CD14-positive monocyte (primary cell): ENCODE data around the gene OR13C4. TPM values are rescaled to one million over a fixed set of nuclear protein-coding genes. Genes with fewer than 3 reads are reported as not detected.

ENCODE experiments used
- DNase-seq, 3 donors: peaks; one replicate each; pipeline ENCODE4 v3.0.0-alpha.2; 2011 to 2022
- H2AFZ ChIP-seq: 2 replicates; pipeline ENCODE4 v1.6.0; 2012; ENCODE audit warnings: mild to moderate bottlenecking, low read depth, low read length, inconsistent platforms; ENCODE audit not compliant: insufficient read depth, poor library complexity, severe bottlenecking
- H3K27ac ChIP-seq, 2 donors: 1 replicate in 1 of 2; 2 replicates in 1 of 2; pipeline ENCODE4 v1.5.1; 2012 to 2013; ENCODE audit warnings: low read length in 2 of 2, control low read depth in 1 of 2, inconsistent platforms in 1 of 2, low read depth in 1 of 2, mild to moderate bottlenecking in 1 of 2
- H3K27me3 ChIP-seq, 2 donors: one replicate each; pipeline versions ENCODE4 v1.6.0 to v1.6.1; 2011 to 2013; ENCODE audit warnings: low read length in 2 of 2; ENCODE audit not compliant: control insufficient read depth in 2 of 2, insufficient read depth in 2 of 2
- H3K36me3 ChIP-seq, 2 donors: replicated peaks in 1 of 2; 1 replicate in 1 of 2; 2 replicates in 1 of 2; pipeline versions ENCODE4 v1.5.1 to v1.6.1; 2012 to 2013; ENCODE audit warnings: low read length in 2 of 2, control low read depth in 1 of 2, inconsistent platforms in 1 of 2, mild to moderate bottlenecking in 1 of 2; ENCODE audit not compliant: insufficient read depth in 2 of 2, control insufficient read depth in 1 of 2
- H3K4me1 ChIP-seq, 2 donors: 1 replicate in 1 of 2; 2 replicates in 1 of 2; pipeline versions ENCODE4 v1.5.1 to v1.6.1; 2012 to 2013; ENCODE audit warnings: low read length in 2 of 2, control low read depth in 1 of 2, inconsistent platforms in 1 of 2, mild to moderate bottlenecking in 1 of 2, moderate library complexity in 1 of 2; ENCODE audit not compliant: insufficient read depth in 2 of 2, control insufficient read depth in 1 of 2
- H3K4me2 ChIP-seq: replicated peaks from 2 replicates; pipeline ENCODE3; 2012; ENCODE audit warnings: low read length, moderate library complexity, mild to moderate bottlenecking; ENCODE audit not compliant: poor library complexity, severe bottlenecking; ENCODE audit errors: extremely low read depth
- H3K4me3 ChIP-seq, 3 experiments: fragments of 200-600 bp in 1 of 3; sonication (generic) in 1 of 3; replicated peaks in 1 of 3; 1 replicate in 2 of 3; 2 replicates in 1 of 3; pipeline ENCODE4 v1.5.1; 2011 to 2013; ENCODE audit warnings: low read length in 3 of 3, mild to moderate bottlenecking in 3 of 3, control low read depth in 2 of 3, low read depth in 2 of 3, inconsistent platforms in 1 of 3, moderate library complexity in 1 of 3
- H3K79me2 ChIP-seq: 2 replicates; pipeline ENCODE4 v1.6.0; 2012; ENCODE audit warnings: mild to moderate bottlenecking, control low read depth, inconsistent platforms, low read length, moderate library complexity; ENCODE audit not compliant: insufficient read depth
- H3K9ac ChIP-seq: 2 replicates; pipeline ENCODE4 v1.6.0; 2017; ENCODE audit warnings: low read length, mild to moderate bottlenecking; ENCODE audit not compliant: insufficient read depth, poor library complexity, severe bottlenecking
- H3K9me3 ChIP-seq, 2 donors: replicated peaks in 1 of 2; 1 replicate in 1 of 2; 2 replicates in 1 of 2; pipeline versions ENCODE4 v1.5.1 to v1.6.1; 2012 to 2013; ENCODE audit warnings: low read length in 2 of 2, control low read depth in 1 of 2; ENCODE audit not compliant: control insufficient read depth in 1 of 2, insufficient read depth in 1 of 2
- H4K20me1 ChIP-seq: 2 replicates; pipeline ENCODE4 v1.6.0; 2012; ENCODE audit warnings: mild to moderate bottlenecking, low read length, control low read depth, moderate library complexity; ENCODE audit not compliant: insufficient read depth
- H3K27ac Mint-ChIP-seq, 7 donors: one replicate each; pipeline ENCODE4 v1.8.0; 2020; ENCODE audit warnings: mild to moderate bottlenecking in 7 of 7, mixed read lengths in 7 of 7, moderate library complexity in 6 of 7, inconsistent platforms in 2 of 7
- H3K27me3 Mint-ChIP-seq, 3 donors: one replicate each; pipeline ENCODE4 v1.8.0; 2021 to 2022; ENCODE audit warnings: low read depth in 3 of 3, mild to moderate bottlenecking in 3 of 3, mixed read lengths in 3 of 3, moderate library complexity in 3 of 3, inconsistent platforms in 1 of 3
- H3K36me3 Mint-ChIP-seq, 2 donors: one replicate each; pipeline ENCODE4 v1.8.0; 2020; ENCODE audit warnings: mixed read lengths in 2 of 2, inconsistent platforms in 1 of 2, mild to moderate bottlenecking in 1 of 2
- H3K4me1 Mint-ChIP-seq: one replicate; pipeline ENCODE4 v1.8.0; 2020; ENCODE audit warnings: mild to moderate bottlenecking, mixed read lengths
- H3K4me3 Mint-ChIP-seq, 2 donors: one replicate each; pipeline ENCODE4 v1.8.0; 2020; ENCODE audit warnings: mild to moderate bottlenecking in 2 of 2, mixed read lengths in 2 of 2, moderate library complexity in 1 of 2
- H3K9me3 Mint-ChIP-seq, 7 donors: one replicate each; pipeline ENCODE4 v1.8.0; 2020 to 2022; ENCODE audit warnings: mixed read lengths in 7 of 7, mild to moderate bottlenecking in 6 of 7, moderate library complexity in 6 of 7, inconsistent platforms in 2 of 7
- CTCF ChIP-seq: fragments of 200-600 bp; IDR thresholded peaks from one replicate; pipeline ENCODE4 v1.8.0; 2022; ENCODE audit warnings: antibody characterized with exemption, mild to moderate bottlenecking
- WGBS: methylation state at CpG from one replicate; pipeline ENCODE4 v1.1.5; 2013; ENCODE audit warnings: missing lambda C conversion rate; ENCODE audit not compliant: insufficient coverage; 5-methylcytosine and 5-hydroxymethylcytosine counted together
- intact Hi-C, 2 donors: fragments of 100-400 bp; cut with micrococcal nuclease; formaldehyde crosslinking; loops; one replicate each; pipeline versions ENCODE4 v1.15.0 to v1.15.1; 2023
- polyA minus RNA-seq: library from RNA; depleted of rRNA, polyadenylated mRNA; stranded (reverse); fragments of >200 nt; gene quantifications from 2 replicates; pipeline ENCODE4 v1.2.3, GENCODE V29; 2012
- polyA plus RNA-seq, 3 donors: library from polyadenylated mRNA; depleted of rRNA in 1 of 3; unstranded in 2 of 3; stranded (reverse) in 1 of 3; fragments of 300-500 nt in 2 of 3; fragments of >200 nt in 1 of 3; fragmentation: Illumina TruSeq in 2 of 3; gene quantifications; 1 replicate in 2 of 3; 2 replicates in 1 of 3; pipeline ENCODE4 v1.2.3, GENCODE V29; 2012 to 2021
- total RNA-seq, 12 experiments: library from RNA in 1 of 12; stranded (reverse) in 1 of 12; fragments of 120-200 nt in 1 of 12; gene quantifications; one replicate each; pipeline ENCODE4 v1.2.4 and lab custom pipeline; 2013 to 2026; ENCODE audit warnings: mixed read lengths in 6 of 12, inconsistent platforms in 1 of 12

Gene OR13C4
- not detected for total RNA-seq (2013)
- not detected for polyA plus RNA-seq
- polyA minus RNA-seq = not detected in 2 replicates
- total RNA-seq (lab: John Stamatoyannopoulos, UW) = 0 to 0.90 (median 0) reads per million in 11 experiments

DNA sequence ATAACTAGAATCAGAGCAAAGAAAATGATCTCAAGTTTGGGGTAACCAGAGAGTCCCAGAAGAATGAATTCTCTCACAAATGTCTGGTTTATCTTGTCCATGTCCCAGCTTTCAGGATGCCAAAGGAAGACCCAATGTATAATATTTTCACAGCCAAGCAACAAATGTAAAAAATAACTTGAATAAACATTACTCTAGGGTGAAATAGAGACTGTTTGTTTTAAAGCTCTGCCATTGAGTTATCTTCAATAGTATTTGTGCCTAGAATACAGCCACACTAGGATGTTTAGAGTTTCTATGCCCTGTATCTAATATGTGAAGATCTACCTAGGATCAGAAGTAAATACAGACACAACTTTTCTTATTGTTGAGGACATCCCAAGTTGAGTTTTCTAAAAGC is at the start of gene OR13C4:
TSS of gene OR13C4 (minus strand) at position 101 of the 400 bp plus-strand sequence. CDS start at position 101, 0 bp downstream.
- intact Hi-C loops = no loop called here
- Mint-ChIP-seq H3K27ac (no peak within 1 kb of the TSS), H3K9me3 (peaks cover 0 to 7% (median 3%) of the 10 kb centered on the region in 7 donors), H3K4me3 (no peak within 1 kb of the TSS), H3K4me1 (no peaks in the 10 kb centered on the region), H3K36me3 (no peaks in the 10 kb centered on the region), H3K27me3 (peaks cover 0 to 2% (median 0%) of the 10 kb centered on the region in 3 donors)
- Histone ChIP-seq H3K9me3 (peaks cover 0 to 4% of the 10 kb centered on the region in 2 donors), H3K27me3 (no peaks in the 10 kb centered on the region), H3K9ac (no peak within 1 kb of the TSS), H2AFZ (no peak within 1 kb of the TSS), H3K4me3 (no peak within 1 kb of the TSS), H3K79me2 (no peaks in the 10 kb centered on the region), H3K27ac (no peak within 1 kb of the TSS), H3K36me3 (no peaks in the 10 kb centered on the region), H3K4me1 (no peaks in the 10 kb centered on the region), H3K4me2 (no peak within 1 kb of the TSS), H4K20me1 (no peaks in the 10 kb centered on the region)
- no peak for DNase-seq
- TF ChIP-seq CTCF = no peak

DNA sequence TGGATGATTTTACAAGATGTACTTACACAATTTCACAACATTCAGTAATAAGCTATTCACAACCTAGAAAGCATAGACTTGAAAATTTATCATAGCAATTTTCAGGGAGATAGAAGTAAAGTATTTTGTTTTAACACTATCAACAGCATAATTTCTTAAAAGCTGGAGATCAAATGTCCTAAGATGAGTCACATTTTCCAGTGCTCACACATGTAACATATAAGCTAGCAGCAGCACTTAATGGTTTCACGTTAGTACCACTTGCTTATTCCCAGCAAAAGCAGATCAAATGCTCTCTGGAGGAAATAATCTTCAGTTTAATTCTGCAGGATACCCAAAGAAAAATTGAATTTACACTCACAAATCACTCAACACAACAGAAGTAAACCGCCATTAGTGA is 48.4 kb upstream of the OR13C4 start:
- Mint-ChIP-seq H3K4me1 (no peaks in the 10 kb centered on the region), H3K27ac (no peak overlapping the region), H3K36me3 (no peaks in the 10 kb centered on the region), H3K4me3 (no peak overlapping the region), H3K27me3 (no peaks in the 10 kb centered on the region), H3K9me3 (peaks cover 0 to 11% (median 7%) of the 10 kb centered on the region in 7 donors)
- Histone ChIP-seq H4K20me1 (no peaks in the 10 kb centered on the region), H3K9me3 (no peaks in the 10 kb centered on the region), H3K4me1 (no peaks in the 10 kb centered on the region), H3K9ac (no peak overlapping the region), H3K79me2 (no peaks in the 10 kb centered on the region), H3K4me3 (no peak overlapping the region), H3K27ac (no peak overlapping the region), H3K36me3 (no peaks in the 10 kb centered on the region), H3K27me3 (no peaks in the 10 kb centered on the region), H2AFZ (no peak overlapping the region), H3K4me2 (no peak overlapping the region)
- intact Hi-C loops = no loop called here
- no peak for DNase-seq
- 100% methylated on average over 1 of the region's 2 CpGs for whole genome bisulfite sequencing
- TF ChIP-seq CTCF = no peak
